HG03439 (cell line): ENCODE results near the gene FER1L5.
A peak's percentile ranks its signal among the peaks of the same experiment; 100 is the strongest.

ENCODE experiments used
- ATAC-seq: cut with Tn5 transposase; IDR thresholded peaks from one replicate; pipeline ENCODE4 v1.9.1; 2021; ENCODE audit warnings: mild to moderate bottlenecking, moderate library complexity; ENCODE audit not compliant: unreplicated experiment

The FER1L5 gene

GRCh38 chr2:96739076-96739632 is 96.6 kb downstream of the FER1L5 start:
- no peak for ATAC-seq

GRCh38 chr2:96739633-96740428 is 97.3 kb downstream of the FER1L5 start, which contains the start of gene LMAN2L:
Gene LMAN2L (minus strand): TSS chr2:96740064. CDS start chr2:96740040, 24 bp downstream.
- peak; percentile 98 for ATAC-seq

- ATAC-seq: no peak
Measured at GRCh38 chr2:96747061-96747617, 104.6 kb downstream of the FER1L5 start.

- no peak for ATAC-seq
Measured at GRCh38 chr2:96751800-96752199, 109.2 kb downstream of the FER1L5 start.

GRCh38 chr2:96753661-96754282 is 111.2 kb downstream of the FER1L5 start:
- ATAC-seq: no peak

GRCh38 chr2:96754317-96754716 is 111.8 kb downstream of the FER1L5 start:
- ATAC-seq: no peak
